Erythroblast (primary cell): ENCODE data around the gene XXYLT1.

Experiments used
- GATA1 ChIP-seq: IDR thresholded peaks from 2 replicates; pipeline ENCODE4 v1.6.1; 2011; ENCODE audit warnings: low read depth, mild to moderate bottlenecking, control low read depth, low read length, moderate library complexity
- POLR2A ChIP-seq: IDR thresholded peaks from 2 replicates; pipeline ENCODE4 v1.6.1; 2011; ENCODE audit warnings: mild to moderate bottlenecking, low read length

GRCh38 chr3:195080125-195080524, 190.8 kb downstream of the XXYLT1 start:
- TF ChIP-seq POLR2A: no peak
- TF ChIP-seq GATA1: no peak
